Skeletal muscle cell (primary cell): ENCODE measurements around the gene TECTA.
"Not testable (repeated sequence)": the region's sequence is repeated elsewhere in the genome, so short reads cannot be mapped to it uniquely, and the experiment has no call there.

Source experiments
- DNase-seq: peaks from one replicate; pipeline ENCODE4 v3.0.0-alpha.2; 2010; ENCODE audit warnings: low read depth
- H3K4me3 ChIP-seq: 2 replicates; pipeline ENCODE4 v1.5.1; 2011; ENCODE audit warnings: low read depth, mild to moderate bottlenecking, control low read depth, low read length, moderate library complexity

TECTA gene

DNA sequence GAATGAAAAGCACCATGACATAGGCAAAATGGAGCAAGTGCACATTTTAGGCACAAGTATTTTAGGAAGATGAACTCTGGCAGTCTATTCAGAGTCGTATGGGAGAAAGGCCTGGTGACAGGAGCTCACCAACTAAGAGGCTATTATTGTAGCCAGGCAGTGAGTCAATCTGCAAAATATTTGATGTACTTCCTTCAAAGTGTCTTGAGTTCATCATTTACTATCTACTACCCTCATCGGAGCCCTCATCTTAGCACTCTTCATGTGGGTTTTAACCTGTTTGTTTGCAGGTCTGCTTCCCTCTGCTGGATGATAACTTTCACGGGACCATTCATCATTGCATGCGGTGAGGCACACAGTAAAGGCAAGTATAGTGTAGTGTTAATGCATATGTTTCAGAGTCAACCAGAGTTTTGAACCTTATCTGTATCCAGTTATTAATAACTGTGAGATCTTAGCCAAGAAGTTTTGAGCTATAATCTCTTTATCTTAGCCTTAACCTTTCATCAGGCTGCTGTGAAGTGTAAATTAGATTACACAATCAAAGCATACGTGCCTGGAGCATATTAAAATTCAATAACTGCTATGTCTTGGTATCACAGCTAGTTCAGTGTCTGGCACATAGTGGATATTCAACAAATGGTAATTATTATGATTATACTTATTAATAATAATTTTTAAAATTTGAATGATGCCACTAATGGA, 120.6 kb downstream of the TECTA start:
- no peak for DNase-seq
- no peak overlapping the region for H3K4me3 ChIP-seq

DNA sequence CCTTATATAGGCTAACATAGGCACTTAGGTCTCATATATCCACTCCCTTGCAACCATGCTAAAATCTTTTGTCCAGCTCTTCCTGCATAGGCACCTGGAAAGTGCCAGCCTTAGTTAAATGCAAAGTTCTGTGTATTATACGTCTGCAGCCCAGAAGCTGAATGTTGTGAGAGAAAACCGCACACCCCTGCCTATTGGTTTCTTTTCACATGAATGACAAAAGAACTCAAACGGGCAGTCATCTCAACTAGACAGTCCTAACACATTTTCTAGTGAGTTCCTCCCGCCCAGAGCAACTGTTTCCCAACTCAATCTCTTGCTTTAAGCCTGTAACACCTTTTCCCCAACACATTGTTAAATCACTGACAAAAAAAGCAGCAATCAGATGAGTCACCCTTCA, 122.1 kb downstream of the TECTA start:
- DNase-seq = no peak
- no peak overlapping the region for H3K4me3 ChIP-seq

DNA sequence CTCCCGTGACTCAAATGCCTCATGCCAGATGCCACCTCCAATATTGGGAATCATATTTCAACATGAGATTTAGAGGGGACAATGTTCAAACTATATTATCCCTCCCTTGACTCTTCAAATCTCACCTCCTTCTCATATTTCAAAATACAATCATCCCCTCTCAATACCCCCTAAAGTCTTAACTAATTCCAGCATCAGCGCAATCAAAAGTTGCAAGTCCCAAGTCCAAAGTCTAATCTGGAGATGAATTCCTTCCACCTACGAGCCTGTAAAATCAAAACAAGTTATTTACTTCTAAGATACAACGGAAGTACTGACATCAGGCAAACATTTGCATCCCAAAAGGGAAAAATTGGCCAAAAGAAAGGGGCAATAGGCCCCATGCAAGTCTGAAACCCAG, 124.3 kb downstream of the TECTA start:
- no peak for DNase-seq
- H3K4me3 ChIP-seq = no peak overlapping the region

DNA sequence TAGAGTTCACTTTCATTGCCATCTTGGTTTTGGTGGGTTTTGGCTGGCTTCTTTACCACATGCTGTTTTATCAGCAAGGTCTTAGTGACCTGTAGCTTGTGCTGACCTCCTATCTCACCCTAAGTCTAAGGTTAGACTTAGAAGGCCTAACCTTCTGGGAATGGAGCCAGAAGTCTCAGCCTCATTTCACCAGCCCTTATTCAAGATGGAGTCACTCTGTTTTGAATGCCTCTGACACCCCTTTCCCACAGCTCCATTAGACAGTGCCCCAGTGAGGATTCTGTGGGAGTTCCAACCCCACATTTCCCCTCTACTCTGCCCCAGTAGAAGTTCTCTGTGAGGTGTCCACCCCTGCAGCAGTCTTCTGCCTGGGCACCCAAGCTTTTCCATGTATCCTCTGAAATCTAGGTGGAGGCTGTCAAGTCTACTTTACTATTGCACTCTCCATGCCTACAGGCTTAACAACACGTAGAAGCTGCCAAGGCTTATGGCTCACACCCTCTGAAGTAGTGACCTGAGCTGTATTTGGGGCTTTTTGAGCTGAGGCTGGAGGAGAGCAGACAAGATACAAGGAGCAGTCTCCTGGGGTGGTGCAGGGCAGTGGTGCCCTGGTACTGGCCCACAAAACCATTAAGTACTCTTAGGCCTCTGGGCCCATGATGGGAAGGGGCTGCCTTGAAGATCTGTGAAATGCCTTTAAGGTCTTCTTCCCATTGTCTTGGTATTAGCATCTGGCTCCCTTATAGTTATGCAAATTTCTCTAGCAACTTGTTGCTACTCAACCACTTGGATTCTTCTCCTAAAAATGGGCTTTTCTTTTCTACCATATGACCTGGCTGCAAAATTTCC, 125.6 kb downstream of the TECTA start:
- no peak overlapping the region for H3K4me3 ChIP-seq
- DNase-seq = no peak

DNA sequence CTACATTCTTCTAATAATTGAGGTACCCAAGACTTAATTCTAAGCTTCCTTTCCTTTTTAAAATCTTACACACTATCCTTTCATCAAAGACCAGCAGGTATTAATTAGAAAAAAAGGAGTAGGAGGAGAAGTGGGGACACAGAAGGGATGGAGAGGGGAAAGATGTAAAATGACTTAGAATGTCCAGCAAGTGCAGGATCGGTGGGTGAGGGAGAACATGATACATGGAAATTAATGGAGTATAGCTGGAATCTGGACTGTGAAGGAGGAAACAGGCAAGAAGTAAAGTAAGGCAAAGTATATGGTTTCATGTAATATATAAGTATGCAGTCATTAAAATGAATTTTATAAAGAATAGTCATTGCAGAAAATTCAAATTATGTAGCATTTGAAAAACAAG, 127.8 kb downstream of the TECTA start:
- H3K4me3 ChIP-seq = no peak overlapping the region
- no peak for DNase-seq

DNA sequence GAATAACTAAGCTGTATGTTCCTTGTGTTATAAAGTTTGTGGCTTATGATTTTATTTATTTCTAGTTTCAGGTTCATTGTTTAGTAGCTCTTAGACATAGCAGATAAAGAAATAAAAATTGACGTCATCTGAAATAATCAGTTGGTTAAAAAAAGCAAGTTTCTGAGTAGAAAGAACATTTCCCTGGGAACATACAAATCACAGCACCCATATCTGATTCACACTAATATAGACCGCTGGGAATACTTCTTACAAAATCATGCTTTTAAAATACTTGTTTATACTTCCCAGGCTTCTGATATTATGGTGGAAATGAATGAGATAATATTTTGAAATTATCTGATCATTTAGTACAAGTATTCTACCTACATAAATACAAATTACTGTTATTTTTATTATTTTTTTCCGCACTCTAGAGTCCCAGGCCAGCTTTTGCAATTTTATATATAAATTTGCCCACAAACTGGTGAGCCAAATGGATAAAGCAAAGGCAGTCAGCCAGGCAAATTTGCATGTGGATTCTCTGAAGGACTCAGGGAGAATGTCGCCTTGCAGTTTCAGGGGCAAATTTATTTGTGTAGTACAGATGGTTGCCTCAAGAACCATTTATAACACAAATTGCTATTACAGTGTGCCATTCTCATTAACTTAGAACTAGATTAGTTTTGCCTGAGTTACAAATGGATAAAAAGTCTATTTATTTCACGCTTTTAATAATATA, 128.6 kb downstream of the TECTA start:
- no peak for DNase-seq
- H3K4me3 ChIP-seq = no peak overlapping the region

DNA sequence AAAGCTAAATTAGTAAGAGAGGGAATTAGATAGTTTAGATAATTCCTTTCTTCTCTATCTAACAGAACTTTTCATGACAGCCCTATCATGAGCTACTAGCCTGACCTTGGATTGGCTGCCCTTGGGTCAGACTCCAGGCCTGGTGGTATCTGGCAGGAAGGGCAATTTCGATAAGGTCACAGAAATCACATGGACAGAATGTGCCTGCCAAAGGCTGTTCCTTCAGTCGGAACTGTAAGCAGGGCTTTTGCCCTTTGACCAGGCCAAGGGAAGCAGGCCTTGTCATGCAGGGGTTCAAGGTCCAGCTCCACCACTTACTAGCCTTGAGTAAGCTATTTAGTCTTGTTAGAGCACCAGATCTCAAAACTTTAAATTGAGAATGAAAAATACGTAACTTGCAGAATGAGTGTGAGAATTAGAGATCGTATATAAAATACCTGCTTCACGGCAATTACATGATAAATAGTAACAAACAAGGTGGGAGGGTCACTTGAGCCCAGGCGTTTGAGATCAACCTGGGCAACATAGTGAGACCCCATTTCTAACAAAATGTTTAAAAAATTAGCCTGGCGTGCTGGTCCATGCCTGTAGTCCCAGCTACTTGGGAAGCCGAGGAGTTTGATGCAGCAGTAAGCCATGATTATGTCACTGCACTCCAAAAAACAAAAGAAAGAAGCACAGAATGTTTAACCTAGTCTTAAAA, 130.7 kb downstream of the TECTA start:
- no peak for DNase-seq

DNA sequence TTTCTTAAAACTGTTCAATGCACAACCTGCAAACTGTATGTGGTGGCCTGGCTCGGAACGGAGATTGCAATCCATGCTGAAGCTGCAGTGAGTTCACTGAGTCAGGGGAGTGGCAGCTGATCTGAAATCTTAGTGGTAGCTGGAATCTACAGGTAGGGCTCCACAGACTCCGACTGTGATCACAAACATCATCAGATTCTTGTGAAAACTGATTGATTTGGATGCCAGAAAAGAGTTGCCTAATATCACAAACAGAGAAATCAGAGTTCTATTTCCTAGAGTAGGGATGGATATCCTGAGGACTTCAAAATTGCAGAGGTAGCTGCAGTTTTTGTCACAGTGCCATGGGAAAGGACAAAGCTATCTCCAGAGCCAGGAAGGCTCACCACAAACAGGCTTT, 134.0 kb downstream of the TECTA start:
- no peak overlapping the region for H3K4me3 ChIP-seq
- DNase-seq = no peak

More for the DNA sequence above, 130.7 kb downstream of the TECTA start:
- H3K4me3 ChIP-seq = no peak overlapping the region

DNA sequence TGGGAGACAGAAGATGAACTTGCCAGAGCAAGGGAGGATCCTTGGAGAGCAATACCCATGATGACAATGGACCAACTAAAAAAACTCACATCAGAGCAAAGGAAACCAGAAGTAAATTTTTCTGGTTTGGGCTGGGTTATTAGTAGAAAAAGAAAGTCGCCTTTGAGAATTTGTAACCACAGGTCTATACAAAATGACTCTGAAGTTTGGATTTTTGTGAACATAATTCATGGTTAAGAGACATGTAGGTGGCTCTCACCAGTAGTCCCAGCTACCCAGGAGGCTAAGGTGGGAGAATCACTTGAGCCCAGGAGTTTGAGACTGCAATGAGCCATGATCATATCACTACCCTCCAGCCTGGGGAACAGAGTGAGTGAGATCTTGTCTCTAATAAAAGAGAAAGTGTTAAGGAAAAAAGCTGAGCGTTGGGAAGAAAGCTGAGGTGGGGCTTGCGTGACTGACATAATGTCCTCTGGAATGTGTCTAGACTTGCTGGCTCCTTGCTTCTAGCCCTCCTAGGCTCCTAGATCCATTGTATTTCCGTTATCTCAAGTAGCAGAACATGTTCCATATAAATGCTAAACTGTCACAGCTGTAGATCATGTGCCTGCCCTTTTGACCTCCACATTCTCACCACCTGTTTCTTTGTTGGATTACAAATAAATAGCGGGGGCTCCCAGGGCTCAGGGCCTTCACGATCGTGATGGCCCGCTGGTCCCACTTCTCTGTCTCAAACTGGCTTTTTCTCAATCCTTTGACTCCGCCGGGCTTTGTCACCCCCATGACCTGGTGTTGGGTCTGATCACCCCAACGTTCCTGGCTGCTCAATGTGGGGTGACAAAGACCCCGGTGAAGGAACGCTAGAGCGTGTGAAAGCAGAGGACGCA, 135.3 kb downstream of the TECTA start:
- no peak for DNase-seq
- H3K4me3 ChIP-seq = no peak overlapping the region

DNA sequence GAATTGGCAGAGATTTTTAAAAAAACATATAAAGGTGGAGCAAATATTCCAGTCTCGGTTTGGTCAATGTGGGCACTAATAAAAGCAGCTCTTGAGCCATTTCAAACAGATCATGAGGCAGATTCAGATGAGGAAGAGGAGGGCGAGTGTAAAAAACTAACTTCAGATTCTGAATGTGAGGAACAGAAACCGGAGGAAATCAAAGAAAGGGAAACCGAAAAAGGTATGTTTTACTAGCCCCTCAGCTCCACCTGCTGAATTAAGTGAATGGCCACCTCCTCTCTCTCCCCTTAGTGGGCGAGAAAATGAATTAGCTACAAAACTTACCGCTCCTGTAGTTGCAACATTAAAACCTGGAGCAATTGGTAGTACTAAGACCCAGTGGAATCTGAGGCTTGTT, 136.2 kb downstream of the TECTA start:
- not testable (repeated sequence) for H3K4me3 ChIP-seq, DNase-seq

DNA sequence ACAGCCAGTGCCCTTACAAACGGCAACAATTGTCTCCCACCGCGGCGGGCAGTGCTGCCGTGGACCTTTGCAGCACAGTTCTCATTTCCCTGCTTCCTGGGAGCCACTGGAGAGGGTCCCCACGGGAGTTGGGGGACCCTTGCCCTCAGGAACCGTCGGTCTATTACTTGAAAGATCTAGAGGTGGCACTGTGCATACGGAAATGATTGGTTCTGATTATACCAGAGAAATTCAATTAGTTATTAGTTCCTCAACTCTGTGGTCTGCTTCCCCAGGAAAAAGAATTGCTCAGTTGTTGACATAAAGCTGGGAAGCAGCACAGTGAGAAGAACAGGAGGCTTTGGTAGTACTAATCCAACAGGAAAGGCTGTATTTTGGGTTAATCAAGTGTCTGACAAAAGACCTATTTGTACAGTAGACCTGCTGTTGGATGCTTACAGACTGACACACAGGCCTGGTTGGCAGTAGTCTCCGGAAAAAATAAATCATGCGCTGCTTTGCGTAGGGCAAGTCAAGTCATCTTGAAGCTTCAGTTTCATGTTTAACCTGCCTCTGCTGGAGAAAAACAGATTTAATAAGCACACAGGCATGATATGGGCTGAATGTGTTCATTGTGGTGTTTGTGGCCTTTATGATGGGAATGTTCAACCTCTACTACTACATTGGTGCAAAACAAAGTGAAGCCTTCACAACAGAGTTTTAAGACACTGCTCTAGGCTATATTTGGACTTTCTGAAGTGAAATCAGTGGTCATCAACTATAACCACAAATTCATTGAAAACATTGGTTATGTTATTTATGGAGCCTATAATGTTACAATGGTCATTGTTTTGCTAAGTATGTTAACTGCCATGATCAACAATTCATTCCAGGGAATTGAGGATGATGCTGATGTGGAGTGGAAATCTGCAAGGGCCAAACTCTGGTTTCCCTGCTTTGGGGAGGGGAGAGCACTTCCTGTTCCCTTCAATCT, 136.9 kb downstream of the TECTA start:
- H3K4me3 ChIP-seq = no peak overlapping the region
- no peak for DNase-seq

DNA sequence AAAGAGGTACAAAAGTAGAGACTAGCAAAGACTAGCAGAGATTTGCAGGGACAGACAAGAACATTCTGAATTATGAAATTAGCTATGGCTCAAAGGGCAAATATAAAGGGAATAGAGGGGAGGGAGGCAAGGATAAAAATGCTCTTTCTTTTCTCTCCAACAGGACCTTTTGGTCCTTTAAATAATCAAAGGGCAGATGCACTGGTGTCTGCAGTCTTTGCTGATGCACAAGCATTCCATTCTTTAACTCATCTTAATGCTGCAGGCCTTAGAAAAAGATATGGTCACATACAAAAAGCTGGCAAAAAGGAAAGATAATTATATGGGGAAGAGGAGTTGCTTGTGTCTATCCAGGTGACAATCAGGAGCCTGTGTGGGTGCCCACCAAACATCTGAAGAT, 137.9 kb downstream of the TECTA start:
- DNase-seq = no peak
- H3K4me3 ChIP-seq = no peak overlapping the region

DNA sequence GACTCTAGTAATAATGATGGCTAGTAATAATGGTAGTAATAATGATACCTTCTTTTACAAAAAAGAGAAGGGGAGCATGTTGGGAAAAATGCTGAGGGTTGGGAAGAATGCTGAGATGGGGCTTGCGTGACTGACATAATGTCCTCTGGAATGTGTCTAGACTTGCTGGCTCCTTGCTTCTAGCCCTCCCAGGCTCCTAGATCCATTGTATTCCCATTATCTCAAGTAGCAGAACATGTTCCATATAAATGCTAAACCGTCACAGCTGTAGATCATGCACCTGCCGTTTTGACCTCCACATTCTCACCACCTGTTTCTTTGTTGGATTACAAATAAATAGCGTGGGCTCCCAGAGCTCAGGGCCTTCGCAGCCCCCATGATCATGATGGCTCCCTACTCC, 139.0 kb downstream of the TECTA start:
- not testable (repeated sequence) for DNase-seq, H3K4me3 ChIP-seq

DNA sequence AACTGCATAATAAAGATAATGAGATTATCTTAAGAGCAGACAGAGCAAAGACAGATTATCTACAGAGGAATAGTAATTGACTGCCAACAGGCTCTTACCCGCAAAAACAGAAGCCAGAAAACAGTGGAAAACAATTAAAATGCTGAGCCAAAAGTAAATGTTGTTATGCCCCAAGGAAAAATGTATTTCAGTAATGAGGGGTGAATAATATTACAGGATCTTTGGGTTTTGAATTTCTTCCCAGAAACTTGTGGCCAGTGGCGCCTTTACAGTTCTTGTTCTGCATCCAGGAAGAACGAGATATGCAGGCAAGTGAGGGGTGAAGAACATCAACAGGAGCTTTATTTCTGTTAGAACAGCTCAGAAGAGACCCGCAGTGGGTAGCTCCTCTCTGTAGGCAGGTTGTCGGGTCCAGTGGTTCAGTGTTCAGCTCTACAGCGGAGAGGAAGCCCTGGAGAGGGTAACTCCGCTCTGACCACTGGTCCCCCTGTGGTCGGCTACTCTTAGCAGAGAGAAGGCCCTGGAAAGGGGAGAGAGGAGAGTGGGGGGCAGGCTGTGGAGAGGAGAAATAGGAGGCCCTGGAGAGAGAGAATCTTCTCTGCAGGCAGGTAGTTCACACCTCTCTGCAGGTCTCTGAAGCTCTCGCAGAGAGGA, 139.7 kb downstream of the TECTA start:
- no peak for DNase-seq
- no peak overlapping the region for H3K4me3 ChIP-seq
